GM12891 (cell line): ENCODE results near the gene ID1.

ENCODE experiments used
- PAX5 ChIP-seq: IDR thresholded peaks from 2 replicates; pipeline ENCODE4 v1.6.1; 2011; ENCODE audit warnings: low read length, moderate library complexity, mild to moderate bottlenecking; ENCODE audit not compliant: insufficient read depth, severe bottlenecking
- POLR2A ChIP-seq: IDR thresholded peaks from 2 replicates; pipeline ENCODE4 v1.6.1; 2011; ENCODE audit warnings: low read depth, low read length, control low read depth
- POLR2AphosphoS5 ChIP-seq: IDR thresholded peaks from 2 replicates; pipeline ENCODE4 v1.6.1; 2011; ENCODE audit warnings: low read depth, low read length, control low read depth
- POU2F2 ChIP-seq: IDR thresholded peaks from 2 replicates; pipeline ENCODE4 v1.6.1; 2011; ENCODE audit warnings: low read depth, mild to moderate bottlenecking, control low read depth, low read length, moderate library complexity
- SPI1 ChIP-seq: IDR thresholded peaks from 2 replicates; pipeline ENCODE4 v1.6.1; 2011; ENCODE audit warnings: low read depth, low read length, control low read depth
- TAF1 ChIP-seq: IDR thresholded peaks from 2 replicates; pipeline ENCODE4 v1.6.1; 2011; ENCODE audit warnings: low read depth, low read length, control low read depth

DNA sequence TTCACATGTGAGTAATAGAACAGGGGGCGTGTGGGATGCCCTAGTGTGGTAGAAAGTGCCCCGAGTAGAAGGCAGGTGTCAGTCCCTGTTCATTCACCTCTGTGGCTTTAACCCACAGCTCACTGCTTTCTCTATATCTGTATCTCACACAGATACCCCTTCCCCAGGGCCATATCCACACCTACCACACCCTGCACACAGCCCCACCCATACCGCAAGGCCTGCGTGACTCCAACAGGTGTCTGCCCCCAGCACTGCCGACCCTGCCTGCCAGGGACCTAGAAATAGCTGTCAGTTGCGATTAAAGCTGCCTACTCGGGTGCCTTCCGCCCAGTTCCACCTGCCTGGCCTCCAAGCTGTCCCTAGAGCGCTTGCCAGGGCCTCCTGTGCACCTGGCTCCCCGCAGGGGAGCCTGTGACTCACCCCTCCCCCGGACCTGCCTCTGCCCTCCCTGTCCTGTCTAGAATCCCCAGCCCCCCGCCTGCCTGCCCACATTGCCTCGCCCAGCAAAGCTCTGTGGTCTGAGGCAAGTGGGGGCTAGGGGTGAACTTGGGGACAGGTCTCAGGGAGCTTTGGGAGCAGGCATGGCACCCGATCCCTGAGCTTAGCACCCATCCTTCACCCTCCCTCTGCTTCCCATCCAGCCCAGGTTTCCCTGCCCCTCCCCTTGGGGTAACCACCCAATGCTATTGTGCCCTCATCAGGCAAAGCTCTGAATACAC lies 38.3 kb upstream of the ID1 start:
- TF ChIP-seq POLR2AphosphoS5 = 0 out of 2 replicates have a peak, but pooled peaks have one; percentile 10
- TF ChIP-seq POLR2A = no peak
- no peak for TF ChIP-seq TAF1
- no peak for TF ChIP-seq SPI1
- no peak for TF ChIP-seq PAX5
- no peak for TF ChIP-seq POU2F2
